ENCODE data around the gene DIS3L2.
"Not testable (repeated sequence)": the region's sequence is repeated elsewhere in the genome, so short reads cannot be mapped to it uniquely, and the experiment has no call there.

DIS3L2 gene

DNA sequence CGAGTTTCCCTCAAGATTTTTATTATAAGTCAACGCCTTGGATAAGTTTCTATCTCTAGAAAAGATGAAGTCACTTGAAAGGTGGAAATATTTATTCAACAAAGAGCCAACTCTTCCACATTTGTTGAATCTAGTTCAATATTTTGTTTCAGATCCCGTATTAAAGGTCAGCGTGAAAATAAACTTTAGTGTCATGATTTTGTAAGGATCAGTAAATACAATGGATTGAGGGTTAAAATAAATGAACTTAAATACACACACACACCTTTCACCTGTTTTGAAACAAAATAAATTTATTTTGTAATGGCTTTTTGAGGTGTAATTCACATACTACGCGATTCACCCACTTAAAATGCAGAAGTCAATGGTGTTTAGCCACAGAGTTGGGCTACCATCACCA, 19.3 kb upstream of the DIS3L2 start:
- Histone ChIP-seq H3K9ac (ENCODE audit: low read depth, low read length, poor library complexity, severe bottlenecking) (no peak overlapping the region), H3K36me3 (ENCODE audit: insufficient read depth, low read length) (no peaks in the 10 kb centered on the region), H3K9me2 (replicated peaks; ENCODE audit: low read depth, low read length) (no peaks in the 10 kb centered on the region), H3K4me2 (ENCODE audit: low read depth, low read length, poor library complexity, severe bottlenecking) (no peak overlapping the region), H3F3A (ENCODE audit: low read depth) (no peaks in the 10 kb centered on the region), H3K9me3 (ENCODE audit: insufficient read depth, low read depth, low read length) (no peaks in the 10 kb centered on the region), H2AFZ (ENCODE audit: low read length) (no peak overlapping the region), H4K20me1 (ENCODE audit: insufficient read depth, low read length, poor library complexity, severe bottlenecking) (no peaks in the 10 kb centered on the region), H3K4me1 (ENCODE audit: insufficient read depth, low read length, poor library complexity, severe bottlenecking) (peaks cover 8% of the 10 kb centered on the region), H3K4me3 (ENCODE audit: low read length, poor library complexity, severe bottlenecking) (no peak overlapping the region), H3K79me2 (ENCODE audit: insufficient read depth, low read length) (no peaks in the 10 kb centered on the region), H3K27me3 (ENCODE audit: insufficient read depth, low read length, poor library complexity, severe bottlenecking) (no peaks in the 10 kb centered on the region)
- TF ChIP-seq EZH2phosphoT487 (IDR thresholded peaks at IDR 0.05; ENCODE audit: borderline replicate concordance), result no peak
- TF ChIP-seq, protein P1, sequence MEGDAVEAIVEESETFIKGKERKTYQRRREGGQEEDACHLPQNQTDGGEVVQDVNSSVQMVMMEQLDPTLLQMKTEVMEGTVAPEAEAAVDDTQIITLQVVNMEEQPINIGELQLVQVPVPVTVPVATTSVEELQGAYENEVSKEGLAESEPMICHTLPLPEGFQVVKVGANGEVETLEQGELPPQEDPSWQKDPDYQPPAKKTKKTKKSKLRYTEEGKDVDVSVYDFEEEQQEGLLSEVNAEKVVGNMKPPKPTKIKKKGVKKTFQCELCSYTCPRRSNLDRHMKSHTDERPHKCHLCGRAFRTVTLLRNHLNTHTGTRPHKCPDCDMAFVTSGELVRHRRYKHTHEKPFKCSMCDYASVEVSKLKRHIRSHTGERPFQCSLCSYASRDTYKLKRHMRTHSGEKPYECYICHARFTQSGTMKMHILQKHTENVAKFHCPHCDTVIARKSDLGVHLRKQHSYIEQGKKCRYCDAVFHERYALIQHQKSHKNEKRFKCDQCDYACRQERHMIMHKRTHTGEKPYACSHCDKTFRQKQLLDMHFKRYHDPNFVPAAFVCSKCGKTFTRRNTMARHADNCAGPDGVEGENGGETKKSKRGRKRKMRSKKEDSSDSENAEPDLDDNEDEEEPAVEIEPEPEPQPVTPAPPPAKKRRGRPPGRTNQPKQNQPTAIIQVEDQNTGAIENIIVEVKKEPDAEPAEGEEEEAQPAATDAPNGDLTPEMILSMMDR (conservative IDR thresholded peaks at IDR 0.05; ENCODE audit: low read length), result no peak

DNA sequence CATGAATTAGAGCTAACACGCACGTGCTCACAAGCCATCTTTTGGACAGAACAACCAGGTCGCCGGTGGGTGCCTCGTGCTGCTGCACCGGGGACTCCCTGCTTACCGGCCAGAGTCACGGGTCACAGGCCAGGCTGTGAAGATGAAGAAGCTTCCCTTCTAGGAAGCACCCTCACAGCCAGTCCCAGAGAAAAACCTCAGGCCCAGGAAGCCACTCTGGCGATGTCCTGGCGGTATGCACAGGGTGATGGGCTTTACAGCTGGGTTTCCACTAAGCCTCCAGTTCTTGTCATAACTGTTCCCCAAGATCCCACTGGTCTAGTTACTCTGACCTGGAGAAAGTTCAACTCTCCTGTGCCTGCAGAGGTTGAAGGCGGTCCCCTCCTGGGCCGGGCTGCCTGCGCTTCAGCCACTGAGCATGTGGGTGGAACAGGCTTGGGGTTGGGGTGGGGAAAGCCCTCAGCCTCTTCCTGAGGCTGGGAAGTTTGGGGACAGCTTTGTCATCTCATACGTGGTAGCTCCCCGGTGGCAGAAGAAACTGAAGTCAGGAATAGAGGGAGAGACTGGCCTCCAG, 15.2 kb upstream of the DIS3L2 start:
- H3K4me1 ChIP-seq (ENCODE audit: insufficient read depth, low read length, poor library complexity, severe bottlenecking), result no peaks in the 10 kb centered on the region
- peak overlapping the region; percentile 45; the same call in 1 of the 2 replicates for H2AFZ ChIP-seq (ENCODE audit: low read length)
- no peaks in the 10 kb centered on the region for H3K9me2 ChIP-seq (replicated peaks; ENCODE audit: low read depth, low read length)
- H3K79me2 ChIP-seq (ENCODE audit: insufficient read depth, low read length), result no peaks in the 10 kb centered on the region
- no peak for TF ChIP-seq EZH2phosphoT487 (IDR thresholded peaks at IDR 0.05; ENCODE audit: borderline replicate concordance)
- TF ChIP-seq, protein P1 (conservative IDR thresholded peaks at IDR 0.05; ENCODE audit: low read length), result no peak
- no peaks in the 10 kb centered on the region for H3K27me3 ChIP-seq (ENCODE audit: insufficient read depth, low read length, poor library complexity, severe bottlenecking)
- no peak overlapping the region for H3K4me3 ChIP-seq (ENCODE audit: low read length, poor library complexity, severe bottlenecking)
- 0 out of 2 replicates have a peak, but pooled peaks cover under 1% of the 10 kb centered on the region for H3K9me3 ChIP-seq (ENCODE audit: insufficient read depth, low read depth, low read length)
- no peak overlapping the region for H3K9ac ChIP-seq (ENCODE audit: low read depth, low read length, poor library complexity, severe bottlenecking)
- no peaks in the 10 kb centered on the region for H3K36me3 ChIP-seq (ENCODE audit: insufficient read depth, low read length)
- H3F3A ChIP-seq (ENCODE audit: low read depth), result no peaks in the 10 kb centered on the region
- H3K4me2 ChIP-seq (ENCODE audit: low read depth, low read length, poor library complexity, severe bottlenecking), result no peak overlapping the region
- H4K20me1 ChIP-seq (ENCODE audit: insufficient read depth, low read length, poor library complexity, severe bottlenecking), result no peaks in the 10 kb centered on the region

DNA sequence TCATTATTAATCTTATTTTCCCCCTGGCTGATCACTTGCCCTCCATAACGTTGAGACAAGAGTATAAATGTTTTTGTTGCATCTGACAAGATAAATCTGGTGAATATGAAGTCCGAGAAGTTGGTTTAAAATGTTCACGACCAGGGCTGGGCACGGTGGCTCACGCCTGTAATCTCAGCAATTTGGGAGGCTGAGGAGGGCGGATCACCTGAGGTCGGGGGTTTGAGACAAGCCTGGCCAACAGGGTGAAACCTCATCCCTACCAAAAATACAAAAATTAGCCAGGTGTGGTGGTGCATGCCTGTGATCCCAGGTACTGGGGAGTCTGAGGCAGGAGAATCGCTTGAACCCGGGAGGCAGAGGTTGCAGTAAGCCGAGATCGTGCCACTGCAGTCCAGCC, 14.4 kb upstream of the DIS3L2 start:
- not testable (repeated sequence) for H3K27me3 ChIP-seq (ENCODE audit: insufficient read depth, low read length, poor library complexity, severe bottlenecking); H3K9me2 ChIP-seq (replicated peaks; ENCODE audit: low read depth, low read length); H3K4me1 ChIP-seq (ENCODE audit: insufficient read depth, low read length, poor library complexity, severe bottlenecking); H4K20me1 ChIP-seq (ENCODE audit: insufficient read depth, low read length, poor library complexity, severe bottlenecking); H3K79me2 ChIP-seq (ENCODE audit: insufficient read depth, low read length); H3K4me3 ChIP-seq (ENCODE audit: low read length, poor library complexity, severe bottlenecking); H3F3A ChIP-seq (ENCODE audit: low read depth); H3K9ac ChIP-seq (ENCODE audit: low read depth, low read length, poor library complexity, severe bottlenecking); H3K36me3 ChIP-seq (ENCODE audit: insufficient read depth, low read length); H3K9me3 ChIP-seq (ENCODE audit: insufficient read depth, low read depth, low read length); H3K4me2 ChIP-seq (ENCODE audit: low read depth, low read length, poor library complexity, severe bottlenecking)
- H2AFZ ChIP-seq (ENCODE audit: low read length), result peak overlapping the region; percentile 45; the same call in 1 of the 2 replicates

DNA sequence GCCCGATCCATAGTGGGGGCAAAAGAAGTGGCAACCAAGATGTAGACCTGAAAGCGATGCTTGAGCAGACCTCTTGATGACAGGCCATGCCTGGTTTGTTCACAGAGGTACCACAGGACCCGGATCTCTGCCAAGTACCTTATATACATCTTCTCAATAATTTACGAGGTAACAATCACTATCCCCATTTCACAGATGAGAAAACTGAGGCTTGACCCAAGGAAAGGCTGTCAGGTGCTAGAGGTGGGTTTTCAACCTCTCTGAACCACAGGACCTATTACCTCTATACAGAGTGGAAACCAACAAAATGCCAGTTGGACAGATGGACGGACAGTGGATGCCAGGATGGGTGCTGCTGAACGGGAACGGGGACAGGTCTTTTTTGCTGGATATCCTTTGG, 13.8 kb upstream of the DIS3L2 start:
- Histone ChIP-seq H2AFZ (ENCODE audit: low read length) (no peak overlapping the region), H3F3A (ENCODE audit: low read depth) (no peaks in the 10 kb centered on the region), H3K4me1 (ENCODE audit: insufficient read depth, low read length, poor library complexity, severe bottlenecking) (no peaks in the 10 kb centered on the region), H3K79me2 (ENCODE audit: insufficient read depth, low read length) (no peaks in the 10 kb centered on the region), H3K4me3 (ENCODE audit: low read length, poor library complexity, severe bottlenecking) (no peak overlapping the region), H3K9me3 (ENCODE audit: insufficient read depth, low read depth, low read length) (peaks cover 4% of the 10 kb centered on the region; the same call in 1 of the 2 replicates), H3K9me2 (replicated peaks; ENCODE audit: low read depth, low read length) (no peaks in the 10 kb centered on the region), H3K27me3 (ENCODE audit: insufficient read depth, low read length, poor library complexity, severe bottlenecking) (no peaks in the 10 kb centered on the region), H4K20me1 (ENCODE audit: insufficient read depth, low read length, poor library complexity, severe bottlenecking) (no peaks in the 10 kb centered on the region), H3K9ac (ENCODE audit: low read depth, low read length, poor library complexity, severe bottlenecking) (no peak overlapping the region), H3K36me3 (ENCODE audit: insufficient read depth, low read length) (no peaks in the 10 kb centered on the region), H3K4me2 (ENCODE audit: low read depth, low read length, poor library complexity, severe bottlenecking) (no peak overlapping the region)
- TF ChIP-seq EZH2phosphoT487 (IDR thresholded peaks at IDR 0.05; ENCODE audit: borderline replicate concordance), result no peak
- TF ChIP-seq, protein P1 (conservative IDR thresholded peaks at IDR 0.05; ENCODE audit: low read length), result no peak
